Activated CD4-positive, alpha-beta T cell treated with anti-CD3 and anti-CD28 coated beads, Interleukin-2, amount 50 U/mL, for 4 hours (primary cell): ENCODE measurements around the gene ZDHHC1.
A peak's percentile ranks its signal among the peaks of the same experiment; 100 is the strongest.

Experiments
- DNase-seq, 2 experiments: peaks; one replicate each; pipeline ENCODE4 v3.0.0-alpha.2; 2020

The ZDHHC1 gene

GRCh38 chr16:67447508-67448076, 31.3 kb upstream of the ZDHHC1 start:
- peak; percentile 51 to 54 for DNase-seq

GRCh38 chr16:67446968-67447507, 30.8 kb upstream of the ZDHHC1 start:
- DNase-seq = no peak

- no peak for DNase-seq
These were observed 29.9 kb upstream of the ZDHHC1 start for GRCh38 chr16:67445913-67446907.

- DNase-seq = no peak
These were observed 29.2 kb upstream of the ZDHHC1 start for GRCh38 chr16:67445441-67445912.

- DNase-seq = no peak
These were observed 28.8 kb upstream of the ZDHHC1 start for GRCh38 chr16:67445126-67445426.

- no peak for DNase-seq
These were observed 28.2 kb upstream of the ZDHHC1 start for GRCh38 chr16:67444259-67445125.

GRCh38 chr16:67443265-67443664, 27.0 kb upstream of the ZDHHC1 start:
- DNase-seq = no peak

GRCh38 chr16:67442581-67443255, 26.4 kb upstream of the ZDHHC1 start:
- no peak for DNase-seq

GRCh38 chr16:67441907-67442306, 25.6 kb upstream of the ZDHHC1 start:
- no peak for DNase-seq

GRCh38 chr16:67441271-67441753, 25.0 kb upstream of the ZDHHC1 start:
- no peak for DNase-seq

GRCh38 chr16:67438824-67439393, 22.6 kb upstream of the ZDHHC1 start:
- no peak for DNase-seq

- no peak for DNase-seq
These were observed 22.0 kb upstream of the ZDHHC1 start for GRCh38 chr16:67438098-67438791.

GRCh38 chr16:67437513-67437912, 21.2 kb upstream of the ZDHHC1 start:
- DNase-seq = no peak

- no peak for DNase-seq
These were observed 20.4 kb upstream of the ZDHHC1 start for GRCh38 chr16:67436640-67437193.

- DNase-seq = no peak
These were observed 19.5 kb upstream of the ZDHHC1 start for GRCh38 chr16:67435758-67436164.

- DNase-seq = no peak
These were observed 16.9 kb upstream of the ZDHHC1 start for GRCh38 chr16:67433131-67433719.

GRCh38 chr16:67432506-67432890, 16.2 kb upstream of the ZDHHC1 start:
- no peak for DNase-seq

- DNase-seq = no peak
These were observed 15.7 kb upstream of the ZDHHC1 start for GRCh38 chr16:67431775-67432505.

GRCh38 chr16:67430977-67431774, 14.9 kb upstream of the ZDHHC1 start, which contains the start of gene HSD11B2:
Gene HSD11B2 (plus strand): TSS chr16:67431121. CDS start chr16:67431249, 128 bp downstream.
- DNase-seq = peak in 1 of 2 experiments; percentile 8
